HFF-Myc (cell line): ENCODE measurements around the gene PTPN21.

Experiments
- DNase-seq: peaks from one replicate; pipeline ENCODE4 v3.0.0-alpha.2; 2011; ENCODE audit warnings: low read depth; ENCODE audit errors: extremely low read depth
- H3K4me3 ChIP-seq: replicated peaks from 2 replicates; pipeline ENCODE4 v1.5.1; 2011; ENCODE audit warnings: low read depth, mild to moderate bottlenecking, control low read depth, low read length
- CTCF ChIP-seq: IDR thresholded peaks from 2 replicates; pipeline ENCODE4 v1.5.1; 2012; ENCODE audit warnings: mild to moderate bottlenecking, low read depth, low read length, control low read depth; ENCODE audit errors: missing control alignments

Gene PTPN21

GRCh38 chr14:88546621-88547385, 8.0 kb downstream of the PTPN21 start:
- no peak overlapping the region for H3K4me3 ChIP-seq
- TF ChIP-seq CTCF: no peak
- DNase-seq: no peak

GRCh38 chr14:88545256-88545655, 9.6 kb downstream of the PTPN21 start:
- TF ChIP-seq CTCF: no peak
- DNase-seq: no peak
- no peak overlapping the region for H3K4me3 ChIP-seq

DNA sequence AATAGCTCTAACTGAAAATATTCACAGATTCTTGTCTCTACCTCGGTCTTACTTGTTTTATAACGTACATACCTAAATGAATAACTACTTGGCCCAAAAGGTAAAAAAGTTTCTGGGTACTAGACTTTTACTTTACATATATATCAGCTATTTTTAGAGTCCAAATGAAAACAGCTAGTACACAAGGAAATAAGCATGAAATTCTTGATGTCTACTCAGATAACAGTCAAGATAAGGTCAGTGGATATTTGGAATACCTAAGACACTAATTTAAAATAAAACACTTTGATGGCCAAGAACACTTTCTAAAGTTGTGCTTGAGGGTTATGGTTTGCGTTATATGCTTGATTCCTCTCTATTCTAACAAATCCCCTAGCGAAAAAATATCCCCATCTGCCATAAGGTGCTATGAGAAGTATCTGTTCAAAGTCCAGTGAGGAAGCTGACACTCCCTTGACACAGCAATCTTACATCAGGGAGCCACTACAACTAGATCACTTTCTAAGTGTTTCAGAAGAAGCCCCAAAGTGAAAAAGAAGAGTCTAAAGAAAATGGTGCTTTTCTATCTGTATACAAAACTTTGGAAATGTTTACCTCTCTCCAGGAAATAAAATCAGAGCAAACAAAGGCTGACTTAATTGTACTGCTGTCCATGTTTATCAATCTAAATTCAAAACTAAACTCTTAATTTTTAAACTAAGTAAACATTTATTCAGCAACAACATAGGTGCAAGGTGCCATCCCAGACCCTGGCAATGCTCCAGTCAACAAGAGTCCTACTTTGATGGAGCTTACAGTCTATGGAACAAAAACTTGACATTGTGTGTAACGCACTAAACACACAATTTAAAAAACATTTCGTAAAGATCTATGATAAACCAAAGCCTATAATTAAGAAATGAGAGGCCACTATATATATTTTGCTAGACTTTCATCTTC, 11.7 kb downstream of the PTPN21 start:
- no peak for TF ChIP-seq CTCF
- H3K4me3 ChIP-seq: no peak overlapping the region
- no peak for DNase-seq

DNA sequence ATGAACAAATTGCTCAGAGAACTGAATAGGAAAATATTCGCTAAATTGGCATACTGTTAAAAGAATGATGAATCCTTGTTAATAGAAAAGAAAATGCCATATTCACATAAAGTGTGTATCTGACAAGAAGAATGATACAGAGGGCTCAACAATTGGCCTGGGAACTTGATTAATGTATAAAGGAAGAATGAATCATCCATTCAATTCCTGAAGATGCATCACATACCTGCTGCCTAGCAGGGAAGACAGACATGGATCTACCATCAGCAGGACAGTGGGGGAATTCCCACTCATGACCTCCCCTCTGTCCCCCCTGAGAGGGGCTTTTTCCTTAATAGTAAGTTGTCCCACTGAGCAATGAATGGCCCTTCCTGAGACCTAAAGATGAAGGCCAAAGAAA, 13.5 kb downstream of the PTPN21 start:
- no peak for DNase-seq
- TF ChIP-seq CTCF: no peak
- no peak overlapping the region for H3K4me3 ChIP-seq

DNA sequence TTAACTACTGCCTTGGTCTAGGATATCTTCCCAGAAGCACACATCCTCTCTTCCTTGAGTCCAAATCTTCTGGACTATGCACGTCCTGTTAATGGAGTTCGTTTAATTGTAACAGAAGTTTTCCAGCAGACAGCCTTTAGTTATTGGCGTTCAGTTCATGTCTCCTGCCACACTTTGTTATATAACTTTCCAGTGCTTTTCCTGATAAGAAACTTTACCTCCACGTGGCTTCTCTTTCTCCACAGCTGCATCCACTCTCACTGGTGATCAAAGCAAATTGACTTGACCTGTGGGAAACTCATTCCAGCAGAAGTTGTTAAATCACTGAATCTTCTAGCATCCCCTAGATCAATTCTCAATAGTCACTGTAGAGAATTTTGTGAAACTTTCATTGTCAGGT, 19.0 kb downstream of the PTPN21 start:
- no peak for TF ChIP-seq CTCF
- H3K4me3 ChIP-seq: no peak overlapping the region
- no peak for DNase-seq

- no peak for DNase-seq
- no peak for TF ChIP-seq CTCF
- H3K4me3 ChIP-seq: no peak overlapping the region
Measured at GRCh38 chr14:88535149-88535548, 19.7 kb downstream of the PTPN21 start.
